RWPE2 (cell line): ENCODE measurements around the gene CHRM4.
A peak's percentile ranks its signal among the peaks of the same experiment; 100 is the strongest.

Source experiments
- ATAC-seq: fragments of 200-7000 bp; cut with Tn5 transposase; 3 replicates; pipeline ENCODE4 v1.9.1; 2021; ENCODE audit warnings: low read depth
- DNase-seq: peaks from one replicate; pipeline ENCODE4 v3.0.0-alpha.2; 2020; ENCODE audit warnings: low spot score
- H3K27ac ChIP-seq: fragments of 450-650 bp; 2 replicates; pipeline ENCODE4 v1.5.1; 2017; ENCODE audit warnings: mild to moderate bottlenecking; ENCODE audit not compliant: poor library complexity, severe bottlenecking
- H3K27me3 ChIP-seq: fragments of 250-450 bp; sonication (Bioruptor Pico); 2 replicates; pipeline ENCODE4 v1.5.1; 2021; ENCODE audit warnings: mild to moderate bottlenecking, moderate library complexity; ENCODE audit not compliant: insufficient read depth, poor library complexity, severe bottlenecking
- H3K36me3 ChIP-seq: fragments of 250-450 bp; sonication (Bioruptor Pico); 2 replicates; pipeline ENCODE4 v1.5.1; 2020; ENCODE audit warnings: low read depth, mild to moderate bottlenecking, moderate library complexity
- H3K4me1 ChIP-seq: fragments of 250-450 bp; sonication (Bioruptor Pico); 2 replicates; pipeline ENCODE4 v1.5.1; 2021; ENCODE audit warnings: mild to moderate bottlenecking, moderate library complexity; ENCODE audit not compliant: insufficient read depth, poor library complexity, severe bottlenecking
- H3K4me3 ChIP-seq: fragments of 250-450 bp; sonication (Bioruptor Pico); 2 replicates; pipeline ENCODE4 v1.5.1; 2021; ENCODE audit warnings: mild to moderate bottlenecking, moderate library complexity; ENCODE audit not compliant: severe bottlenecking
- H3K9me3 ChIP-seq: fragments of 250-450 bp; sonication (Bioruptor Pico); 2 replicates; pipeline ENCODE4 v1.5.1; 2021; ENCODE audit warnings: mild to moderate bottlenecking, moderate library complexity; ENCODE audit not compliant: severe bottlenecking
- CTCF ChIP-seq: fragments of 450-650 bp; IDR thresholded peaks from one replicate; pipeline ENCODE4 v1.5.1; 2017; ENCODE audit warnings: mild to moderate bottlenecking, moderate library complexity; ENCODE audit not compliant: poor library complexity, severe bottlenecking

CHRM4 gene

GRCh38 chr11:46414466-46414796, 22.9 kb upstream of the CHRM4 start:
- Histone ChIP-seq H3K4me1 (no peaks in the 10 kb centered on the region), H3K27me3 (no peaks in the 10 kb centered on the region), H3K27ac (no peak overlapping the region), H3K4me3 (no peak overlapping the region), H3K9me3 (no peaks in the 10 kb centered on the region), H3K36me3 (peaks cover 27% of the 10 kb centered on the region)
- no peak for TF ChIP-seq CTCF
- DNase-seq (no peak), ATAC-seq (no peak)

- no peak overlapping the region for H3K27ac ChIP-seq
- no peak for DNase-seq
- TF ChIP-seq CTCF: no peak
- peak; percentile 52 for ATAC-seq
- H3K27me3 ChIP-seq: no peaks in the 10 kb centered on the region
- no peak overlapping the region for H3K4me3 ChIP-seq
- no peaks in the 10 kb centered on the region for H3K9me3 ChIP-seq
- no peaks in the 10 kb centered on the region for H3K4me1 ChIP-seq
- H3K36me3 ChIP-seq: peaks cover 28% of the 10 kb centered on the region
Observed at GRCh38 chr11:46413760-46414465, 22.3 kb upstream of the CHRM4 start.

GRCh38 chr11:46410021-46410420, 18.4 kb upstream of the CHRM4 start:
- Histone ChIP-seq H3K9me3 (no peaks in the 10 kb centered on the region), H3K27ac (no peak overlapping the region), H3K4me3 (no peak overlapping the region), H3K36me3 (peaks cover 41% of the 10 kb centered on the region), H3K4me1 (no peaks in the 10 kb centered on the region), H3K27me3 (no peaks in the 10 kb centered on the region)
- no peak for TF ChIP-seq CTCF
- ATAC-seq (no peak), DNase-seq (no peak)

- Histone ChIP-seq H3K4me1 (no peaks in the 10 kb centered on the region), H3K4me3 (no peak overlapping the region), H3K9me3 (no peaks in the 10 kb centered on the region), H3K27me3 (no peaks in the 10 kb centered on the region), H3K27ac (no peak overlapping the region), H3K36me3 (peaks cover 35% of the 10 kb centered on the region)
- no peak for TF ChIP-seq CTCF
- ATAC-seq (no peak; the same call in 2 of the 3 replicates), DNase-seq (no peak)
Observed at GRCh38 chr11:46408407-46408986, 16.9 kb upstream of the CHRM4 start.

- no peak for TF ChIP-seq CTCF
- H3K27ac ChIP-seq: no peak overlapping the region
- H3K36me3 ChIP-seq: peaks cover 43% of the 10 kb centered on the region
- DNase-seq (no peak), ATAC-seq (no peak)
- no peaks in the 10 kb centered on the region for H3K9me3 ChIP-seq
- no peaks in the 10 kb centered on the region for H3K4me1 ChIP-seq
- no peak overlapping the region for H3K4me3 ChIP-seq
- no peaks in the 10 kb centered on the region for H3K27me3 ChIP-seq
Observed at GRCh38 chr11:46407635-46408034, 16.1 kb upstream of the CHRM4 start.
